GM12892 (cell line): ENCODE results near the gene EFCAB14.

ENCODE experiments used
- POLR2A ChIP-seq: IDR thresholded peaks from 2 replicates; pipeline ENCODE4 v1.6.1; 2011; ENCODE audit warnings: low read depth, low read length, control low read depth
- POLR2AphosphoS5 ChIP-seq: IDR thresholded peaks from 2 replicates; pipeline ENCODE4 v1.6.1; 2011; ENCODE audit warnings: low read depth, low read length, control low read depth
- TAF1 ChIP-seq: IDR thresholded peaks from 2 replicates; pipeline ENCODE4 v1.6.1; 2011; ENCODE audit warnings: low read depth, mild to moderate bottlenecking, control low read depth, low read length, borderline replicate concordance

DNA sequence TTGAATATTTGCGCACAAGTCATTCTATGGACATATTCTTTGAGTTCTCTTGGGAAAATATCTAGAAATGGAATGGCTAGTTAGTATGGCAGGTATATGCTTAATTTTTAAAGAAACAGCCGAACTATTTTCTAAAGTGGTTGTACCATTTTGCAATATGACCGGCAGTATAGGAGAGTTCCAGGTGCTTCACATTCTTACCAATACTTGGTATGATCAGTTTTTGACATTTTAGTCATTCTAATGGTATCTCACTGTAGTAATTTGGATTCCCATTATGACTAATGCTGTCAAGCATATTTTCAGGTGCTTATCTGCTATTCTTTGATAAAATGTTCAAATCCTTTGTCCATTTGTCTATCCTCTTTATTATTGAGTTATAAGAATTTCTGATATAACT lies 71.3 kb downstream of the EFCAB14 start:
- TF ChIP-seq POLR2A (no peak), POLR2AphosphoS5 (no peak), TAF1 (no peak)
